Astrocyte (in vitro differentiated cells and primary cell): ENCODE measurements around the gene HS6ST3. TPM values are rescaled to one million over a fixed set of nuclear protein-coding genes. Genes with fewer than 3 reads are reported as not detected.

Experiments used
- DNase-seq: peaks from one replicate; pipeline ENCODE4 v3.0.0-alpha.2; 2010; ENCODE audit warnings: low read depth
- FAIRE-seq: peaks from 2 replicates; lab custom pipeline; 2011; peaks lifted over from hg19 to GRCh38; lab: Jason Lieb, UNC
- H2AFZ ChIP-seq: 2 replicates; pipeline ENCODE4 v1.6.0; 2012; ENCODE audit warnings: low read depth, low read length, inconsistent platforms
- H3K27ac ChIP-seq: 2 replicates; pipeline ENCODE4 v1.5.1; 2011; ENCODE audit warnings: low read depth, low read length, inconsistent platforms
- H3K27me3 ChIP-seq: 2 replicates; pipeline ENCODE4 v1.6.0; 2011; ENCODE audit warnings: low read length, inconsistent platforms; ENCODE audit not compliant: insufficient read depth
- H3K36me3 ChIP-seq: 2 replicates; pipeline ENCODE4 v1.5.1; 2011; ENCODE audit warnings: low read length, inconsistent platforms; ENCODE audit not compliant: insufficient read depth
- H3K4me1 ChIP-seq: 2 replicates; pipeline ENCODE4 v1.5.1; 2011; ENCODE audit warnings: low read length, inconsistent platforms; ENCODE audit not compliant: insufficient read depth
- H3K4me2 ChIP-seq: 2 replicates; pipeline ENCODE4 v1.6.0; 2012; ENCODE audit warnings: low read length, inconsistent platforms
- H3K4me3 ChIP-seq: 2 replicates; pipeline ENCODE4 v1.5.1; 2011; ENCODE audit warnings: low read depth, mild to moderate bottlenecking, low read length, inconsistent platforms; ENCODE audit not compliant: insufficient read depth
- H3K79me2 ChIP-seq: 2 replicates; pipeline ENCODE4 v1.6.0; 2012; ENCODE audit warnings: mild to moderate bottlenecking, low read length, inconsistent platforms; ENCODE audit not compliant: insufficient read depth
- H3K9ac ChIP-seq: 2 replicates; pipeline ENCODE4 v1.6.0; 2012; ENCODE audit warnings: mild to moderate bottlenecking, low read length, inconsistent platforms
- H3K9me3 ChIP-seq: 2 replicates; pipeline ENCODE4 v1.5.1; 2012; ENCODE audit warnings: low read depth, mild to moderate bottlenecking, low read length, inconsistent platforms; ENCODE audit not compliant: insufficient read depth
- H4K20me1 ChIP-seq: 2 replicates; pipeline ENCODE4 v1.6.0; 2012; ENCODE audit warnings: low read length, inconsistent platforms; ENCODE audit not compliant: insufficient read depth
- H3K27ac Mint-ChIP-seq: one replicate; pipeline ENCODE4 v1.8.0; 2021; ENCODE audit warnings: mild to moderate bottlenecking, mixed read lengths; ENCODE audit not compliant: unreplicated experiment
- H3K27me3 Mint-ChIP-seq: one replicate; pipeline ENCODE4 v1.8.0; 2021; ENCODE audit warnings: low read depth, mixed read lengths; ENCODE audit not compliant: unreplicated experiment
- H3K36me3 Mint-ChIP-seq: one replicate; pipeline ENCODE4 v1.8.0; 2021; ENCODE audit warnings: low read depth, mixed read lengths; ENCODE audit not compliant: unreplicated experiment
- H3K4me1 Mint-ChIP-seq: one replicate; pipeline ENCODE4 v1.8.0; 2021; ENCODE audit warnings: low read depth, mixed read lengths; ENCODE audit not compliant: unreplicated experiment
- H3K4me3 Mint-ChIP-seq: one replicate; pipeline ENCODE4 v1.8.0; 2021; ENCODE audit warnings: mild to moderate bottlenecking, moderate library complexity, mixed read lengths; ENCODE audit not compliant: unreplicated experiment
- H3K9me3 Mint-ChIP-seq: one replicate; pipeline ENCODE4 v1.8.0; 2021; ENCODE audit warnings: mild to moderate bottlenecking, mixed read lengths; ENCODE audit not compliant: unreplicated experiment
- EZH2 ChIP-seq: IDR thresholded peaks from 2 replicates; pipeline ENCODE4 v1.6.1; 2012; ENCODE audit warnings: mild to moderate bottlenecking, low read length, inconsistent platforms; ENCODE audit not compliant: insufficient read depth
- total RNA-seq: library from RNA; stranded (reverse); gene quantifications from 2 replicates; pipeline ENCODE4 v1.2.1, GENCODE V29; 2021
- TF ChIP-seq, protein P1 (sequence below): IDR thresholded peaks from 2 replicates; pipeline ENCODE4 v1.5.1; 2011; ENCODE audit warnings: low read depth, mild to moderate bottlenecking, inconsistent platforms, low read length, moderate library complexity; ENCODE audit not compliant: insufficient read depth

Gene HS6ST3
- total RNA-seq, 1 donor from 2014 or later: 0.07 TPM

DNA sequence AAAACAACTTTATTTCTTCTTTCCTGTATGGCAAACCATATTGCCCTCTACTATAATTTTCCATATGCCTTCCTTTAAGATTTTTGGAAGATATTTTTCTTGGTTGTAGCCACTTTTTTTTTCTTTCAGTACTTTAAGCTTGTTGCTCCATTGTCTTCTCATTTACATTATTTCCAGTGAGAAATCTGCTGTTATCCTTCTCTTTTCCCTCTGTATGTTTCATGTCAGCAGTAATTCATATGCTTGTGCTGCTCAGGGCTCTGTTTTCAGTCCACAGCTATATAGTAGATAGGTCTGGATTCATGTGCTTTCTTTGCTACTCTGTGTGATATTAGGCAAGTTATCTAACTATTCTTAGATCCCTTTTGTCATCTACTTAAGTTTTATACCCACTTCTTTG, 636.7 kb downstream of the HS6ST3 start:
- no peak for DNase-seq
- H3K4me3 Mint-ChIP-seq: no peak overlapping the region

DNA sequence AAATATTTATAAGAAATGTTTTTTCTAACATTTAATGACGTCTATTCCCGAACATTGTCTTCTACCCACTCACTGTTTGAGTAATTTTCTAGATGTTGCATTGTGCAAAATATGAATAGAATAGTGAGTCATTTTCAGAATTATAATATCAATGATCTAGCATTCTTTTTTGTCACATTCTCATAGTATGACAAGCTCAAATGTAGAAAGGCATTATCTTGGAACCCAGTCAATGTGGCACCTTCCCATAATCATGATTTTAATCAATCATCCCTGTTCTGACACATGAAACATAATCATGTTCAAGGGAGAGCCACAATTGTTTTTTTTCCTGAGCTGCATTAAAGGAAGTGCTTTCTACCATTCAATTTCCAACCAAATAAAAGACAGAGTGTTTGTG, 638.6 kb downstream of the HS6ST3 start:
- Mint-ChIP-seq H3K27me3 (peaks cover 2% of the 10 kb centered on the region), H3K27ac (no peak overlapping the region), H3K4me3 (no peak overlapping the region), H3K4me1 (no peaks in the 10 kb centered on the region), H3K9me3 (no peaks in the 10 kb centered on the region), H3K36me3 (no peaks in the 10 kb centered on the region)
- H2AFZ ChIP-seq: no peak overlapping the region
- H3K27me3 ChIP-seq: no peaks in the 10 kb centered on the region
- FAIRE-seq: no peak
- H3K4me3 ChIP-seq: no peak overlapping the region
- TF ChIP-seq, protein P1, sequence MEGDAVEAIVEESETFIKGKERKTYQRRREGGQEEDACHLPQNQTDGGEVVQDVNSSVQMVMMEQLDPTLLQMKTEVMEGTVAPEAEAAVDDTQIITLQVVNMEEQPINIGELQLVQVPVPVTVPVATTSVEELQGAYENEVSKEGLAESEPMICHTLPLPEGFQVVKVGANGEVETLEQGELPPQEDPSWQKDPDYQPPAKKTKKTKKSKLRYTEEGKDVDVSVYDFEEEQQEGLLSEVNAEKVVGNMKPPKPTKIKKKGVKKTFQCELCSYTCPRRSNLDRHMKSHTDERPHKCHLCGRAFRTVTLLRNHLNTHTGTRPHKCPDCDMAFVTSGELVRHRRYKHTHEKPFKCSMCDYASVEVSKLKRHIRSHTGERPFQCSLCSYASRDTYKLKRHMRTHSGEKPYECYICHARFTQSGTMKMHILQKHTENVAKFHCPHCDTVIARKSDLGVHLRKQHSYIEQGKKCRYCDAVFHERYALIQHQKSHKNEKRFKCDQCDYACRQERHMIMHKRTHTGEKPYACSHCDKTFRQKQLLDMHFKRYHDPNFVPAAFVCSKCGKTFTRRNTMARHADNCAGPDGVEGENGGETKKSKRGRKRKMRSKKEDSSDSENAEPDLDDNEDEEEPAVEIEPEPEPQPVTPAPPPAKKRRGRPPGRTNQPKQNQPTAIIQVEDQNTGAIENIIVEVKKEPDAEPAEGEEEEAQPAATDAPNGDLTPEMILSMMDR: no peak
- no peak for TF ChIP-seq EZH2
- H3K79me2 ChIP-seq: no peaks in the 10 kb centered on the region
- no peaks in the 10 kb centered on the region for H3K36me3 ChIP-seq
- no peak for DNase-seq
- no peaks in the 10 kb centered on the region for H4K20me1 ChIP-seq
- H3K9ac ChIP-seq: no peak overlapping the region
- H3K4me1 ChIP-seq: no peaks in the 10 kb centered on the region
- no peaks in the 10 kb centered on the region for H3K9me3 ChIP-seq
- H3K27ac ChIP-seq: no peak overlapping the region
- H3K4me2 ChIP-seq: no peak overlapping the region

More for the DNA sequence above, 636.7 kb downstream of the HS6ST3 start:
- no peaks in the 10 kb centered on the region for H3K36me3 ChIP-seq
- Mint-ChIP-seq H3K4me1 (no peaks in the 10 kb centered on the region), H3K9me3 (no peaks in the 10 kb centered on the region), H3K27ac (no peak overlapping the region), H3K27me3 (peaks cover 2% of the 10 kb centered on the region), H3K36me3 (no peaks in the 10 kb centered on the region)
- H3K27ac ChIP-seq: no peak overlapping the region
- H4K20me1 ChIP-seq: no peaks in the 10 kb centered on the region
- H3K9me3 ChIP-seq: no peaks in the 10 kb centered on the region
- no peak overlapping the region for H3K9ac ChIP-seq
- no peak for TF ChIP-seq EZH2
- TF ChIP-seq, protein P1: no peak
- no peak overlapping the region for H3K4me3 ChIP-seq
- no peaks in the 10 kb centered on the region for H3K79me2 ChIP-seq
- H3K4me1 ChIP-seq: no peaks in the 10 kb centered on the region
- H2AFZ ChIP-seq: no peak overlapping the region
- FAIRE-seq: no peak
- H3K4me2 ChIP-seq: no peak overlapping the region
- H3K27me3 ChIP-seq: no peaks in the 10 kb centered on the region

- Mint-ChIP-seq H3K4me3 (no peak overlapping the region), H3K4me1 (no peaks in the 10 kb centered on the region), H3K27me3 (no peaks in the 10 kb centered on the region), H3K36me3 (no peaks in the 10 kb centered on the region), H3K9me3 (no peaks in the 10 kb centered on the region), H3K27ac (no peak overlapping the region)
- no peaks in the 10 kb centered on the region for H3K79me2 ChIP-seq
- no peak overlapping the region for H3K9ac ChIP-seq
- H3K9me3 ChIP-seq: no peaks in the 10 kb centered on the region
- H2AFZ ChIP-seq: no peak overlapping the region
- no peak overlapping the region for H3K4me3 ChIP-seq
- DNase-seq (no peak), FAIRE-seq (no peak)
- TF ChIP-seq, protein P1: no peak
- TF ChIP-seq EZH2: no peak
- H3K4me2 ChIP-seq: no peak overlapping the region
- H3K36me3 ChIP-seq: no peaks in the 10 kb centered on the region
- H3K27me3 ChIP-seq: no peaks in the 10 kb centered on the region
- no peaks in the 10 kb centered on the region for H3K4me1 ChIP-seq
- H3K27ac ChIP-seq: no peak overlapping the region
- H4K20me1 ChIP-seq: no peaks in the 10 kb centered on the region
Observed at GRCh38 chr13:96730676-96731075, 640.8 kb downstream of the HS6ST3 start.
